Astrocyte (in vitro differentiated cells and primary cell): ENCODE results near the gene ADGRA1. TPM values are rescaled to one million over a fixed set of nuclear protein-coding genes. Genes with fewer than 3 reads are reported as not detected.

ENCODE experiments used
- DNase-seq: peaks from one replicate; pipeline ENCODE4 v3.0.0-alpha.2; 2010; ENCODE audit warnings: low read depth
- FAIRE-seq: peaks from 2 replicates; lab custom pipeline; 2011; peaks lifted over from hg19 to GRCh38; lab: Jason Lieb, UNC
- H2AFZ ChIP-seq: 2 replicates; pipeline ENCODE4 v1.6.0; 2012; ENCODE audit warnings: low read depth, low read length, inconsistent platforms
- H3K27ac ChIP-seq: 2 replicates; pipeline ENCODE4 v1.5.1; 2011; ENCODE audit warnings: low read depth, low read length, inconsistent platforms
- H3K27me3 ChIP-seq: 2 replicates; pipeline ENCODE4 v1.6.0; 2011; ENCODE audit warnings: low read length, inconsistent platforms; ENCODE audit not compliant: insufficient read depth
- H3K36me3 ChIP-seq: 2 replicates; pipeline ENCODE4 v1.5.1; 2011; ENCODE audit warnings: low read length, inconsistent platforms; ENCODE audit not compliant: insufficient read depth
- H3K4me1 ChIP-seq: 2 replicates; pipeline ENCODE4 v1.5.1; 2011; ENCODE audit warnings: low read length, inconsistent platforms; ENCODE audit not compliant: insufficient read depth
- H3K4me2 ChIP-seq: 2 replicates; pipeline ENCODE4 v1.6.0; 2012; ENCODE audit warnings: low read length, inconsistent platforms
- H3K4me3 ChIP-seq: 2 replicates; pipeline ENCODE4 v1.5.1; 2011; ENCODE audit warnings: low read depth, mild to moderate bottlenecking, low read length, inconsistent platforms; ENCODE audit not compliant: insufficient read depth
- H3K79me2 ChIP-seq: 2 replicates; pipeline ENCODE4 v1.6.0; 2012; ENCODE audit warnings: mild to moderate bottlenecking, low read length, inconsistent platforms; ENCODE audit not compliant: insufficient read depth
- H3K9ac ChIP-seq: 2 replicates; pipeline ENCODE4 v1.6.0; 2012; ENCODE audit warnings: mild to moderate bottlenecking, low read length, inconsistent platforms
- H3K9me3 ChIP-seq: 2 replicates; pipeline ENCODE4 v1.5.1; 2012; ENCODE audit warnings: low read depth, mild to moderate bottlenecking, low read length, inconsistent platforms; ENCODE audit not compliant: insufficient read depth
- H4K20me1 ChIP-seq: 2 replicates; pipeline ENCODE4 v1.6.0; 2012; ENCODE audit warnings: low read length, inconsistent platforms; ENCODE audit not compliant: insufficient read depth
- H3K27ac Mint-ChIP-seq: one replicate; pipeline ENCODE4 v1.8.0; 2021; ENCODE audit warnings: mild to moderate bottlenecking, mixed read lengths; ENCODE audit not compliant: unreplicated experiment
- H3K27me3 Mint-ChIP-seq: one replicate; pipeline ENCODE4 v1.8.0; 2021; ENCODE audit warnings: low read depth, mixed read lengths; ENCODE audit not compliant: unreplicated experiment
- H3K36me3 Mint-ChIP-seq: one replicate; pipeline ENCODE4 v1.8.0; 2021; ENCODE audit warnings: low read depth, mixed read lengths; ENCODE audit not compliant: unreplicated experiment
- H3K4me1 Mint-ChIP-seq: one replicate; pipeline ENCODE4 v1.8.0; 2021; ENCODE audit warnings: low read depth, mixed read lengths; ENCODE audit not compliant: unreplicated experiment
- H3K4me3 Mint-ChIP-seq: one replicate; pipeline ENCODE4 v1.8.0; 2021; ENCODE audit warnings: mild to moderate bottlenecking, moderate library complexity, mixed read lengths; ENCODE audit not compliant: unreplicated experiment
- H3K9me3 Mint-ChIP-seq: one replicate; pipeline ENCODE4 v1.8.0; 2021; ENCODE audit warnings: mild to moderate bottlenecking, mixed read lengths; ENCODE audit not compliant: unreplicated experiment
- CTCF ChIP-seq: IDR thresholded peaks from 2 replicates; pipeline ENCODE4 v1.5.1; 2011; ENCODE audit warnings: low read depth, mild to moderate bottlenecking, inconsistent platforms, low read length, moderate library complexity; ENCODE audit not compliant: insufficient read depth
- EZH2 ChIP-seq: IDR thresholded peaks from 2 replicates; pipeline ENCODE4 v1.6.1; 2012; ENCODE audit warnings: mild to moderate bottlenecking, low read length, inconsistent platforms; ENCODE audit not compliant: insufficient read depth
- total RNA-seq: library from RNA; stranded (reverse); gene quantifications from 2 replicates; pipeline ENCODE4 v1.2.1, GENCODE V29; 2021

ADGRA1 gene
- total RNA-seq, 1 donor from 2014 or later: not detected

- DNase-seq (no peak), FAIRE-seq (no peak)
- no peak for TF ChIP-seq EZH2
- TF ChIP-seq CTCF: no peak
- Histone ChIP-seq H3K4me1 (no peaks in the 10 kb centered on the region), H4K20me1 (no peaks in the 10 kb centered on the region), H3K9me3 (no peaks in the 10 kb centered on the region), H2AFZ (no peak overlapping the region), H3K4me2 (no peak overlapping the region), H3K36me3 (no peaks in the 10 kb centered on the region), H3K4me3 (no peak overlapping the region), H3K27ac (no peak overlapping the region), H3K79me2 (no peaks in the 10 kb centered on the region), H3K9ac (no peak overlapping the region), H3K27me3 (no peaks in the 10 kb centered on the region)
- Mint-ChIP-seq H3K27me3 (peaks cover 8% of the 10 kb centered on the region), H3K4me3 (no peak overlapping the region), H3K9me3 (no peaks in the 10 kb centered on the region), H3K4me1 (peaks cover 8% of the 10 kb centered on the region), H3K27ac (no peak overlapping the region), H3K36me3 (no peaks in the 10 kb centered on the region)
Measured at GRCh38 chr10:133139551-133140065, 51.9 kb downstream of the ADGRA1 start.

- FAIRE-seq (no peak), DNase-seq (no peak)
- Histone ChIP-seq H3K4me2 (no peak overlapping the region), H3K27ac (no peak overlapping the region), H4K20me1 (no peaks in the 10 kb centered on the region), H3K79me2 (no peaks in the 10 kb centered on the region), H3K4me3 (no peak overlapping the region), H3K27me3 (no peaks in the 10 kb centered on the region), H3K9ac (no peak overlapping the region), H3K9me3 (no peaks in the 10 kb centered on the region), H2AFZ (no peak overlapping the region), H3K36me3 (no peaks in the 10 kb centered on the region), H3K4me1 (no peaks in the 10 kb centered on the region)
- Mint-ChIP-seq H3K4me1 (peaks cover 8% of the 10 kb centered on the region), H3K27me3 (peaks cover 3% of the 10 kb centered on the region), H3K4me3 (no peak overlapping the region), H3K27ac (no peak overlapping the region), H3K9me3 (no peaks in the 10 kb centered on the region), H3K36me3 (no peaks in the 10 kb centered on the region)
- no peak for TF ChIP-seq CTCF
- TF ChIP-seq EZH2: no peak
Measured at GRCh38 chr10:133140417-133141143, 52.9 kb downstream of the ADGRA1 start.
